ENCODE measurements around the gene AJAP1. TPM values are rescaled to one million over a fixed set of nuclear protein-coding genes. Genes with fewer than 3 reads are reported as not detected.

The AJAP1 gene
- polyA plus RNA-seq, 1 donor from 2014 or later = 7.9 TPM

DNA sequence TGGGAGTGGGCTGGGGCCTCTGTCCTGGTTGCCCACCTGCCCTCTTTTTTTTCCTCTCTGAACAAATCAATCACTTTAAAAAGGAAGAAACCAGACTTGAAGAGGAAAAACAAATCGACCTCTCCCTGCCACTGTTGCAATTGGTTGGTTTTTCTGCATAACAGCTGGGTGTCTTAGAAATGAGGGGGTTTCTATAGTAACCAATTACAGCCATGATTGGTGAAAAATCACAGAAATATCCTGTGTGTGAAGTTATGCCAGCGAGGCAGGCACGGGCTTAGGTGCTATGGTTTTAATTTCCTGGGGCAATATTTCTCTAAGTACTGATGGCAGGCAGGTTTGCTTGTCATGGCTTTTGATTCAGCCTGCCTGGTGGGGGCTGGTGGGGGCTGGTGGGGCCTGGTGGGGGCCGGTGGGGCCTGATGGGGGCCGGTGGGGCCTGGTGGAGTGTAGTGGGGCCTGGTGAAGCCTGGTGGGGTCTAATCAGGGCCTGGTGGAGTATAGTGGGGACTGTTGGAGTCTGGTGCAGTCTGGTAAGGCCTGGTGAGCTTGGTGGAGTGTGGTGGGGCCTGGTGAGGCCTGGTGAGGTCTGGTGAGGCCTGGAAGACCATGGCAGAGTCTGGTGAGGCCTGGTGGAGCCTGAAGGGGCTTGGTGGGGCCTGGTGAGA lies 54.6 kb downstream of the AJAP1 start (continued):
- TF ChIP-seq EP300 (conservative IDR thresholded peaks at IDR 0.05; ENCODE audit: poor library complexity, severe bottlenecking) (no peak), TAF1 (IDR thresholded peaks at IDR 0.05; ENCODE audit: low read depth) (no peak), RAD21 (conservative IDR thresholded peaks at IDR 0.05) (no peak), MXI1 (conservative IDR thresholded peaks at IDR 0.05; ENCODE audit: poor library complexity, severe bottlenecking) (no peak)

DNA sequence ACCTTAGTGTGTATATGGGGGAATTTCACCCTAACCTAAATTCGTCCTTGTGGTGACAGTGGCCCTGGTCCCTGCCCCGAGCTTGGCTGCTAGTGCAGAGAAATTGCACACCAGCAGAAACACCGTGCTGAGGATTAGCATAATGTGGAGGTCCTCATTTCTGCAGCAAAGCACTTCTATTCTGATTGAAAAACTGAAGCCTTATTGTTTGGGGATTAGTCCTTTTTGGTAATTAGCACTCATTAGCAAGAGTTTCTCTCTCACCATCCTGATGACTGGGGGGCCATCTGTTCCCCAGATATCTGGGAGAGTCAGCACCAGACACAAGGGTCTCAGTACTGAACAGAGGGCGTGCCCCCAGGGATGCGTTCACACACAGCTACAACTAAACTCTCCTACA lies 55.2 kb downstream of the AJAP1 start:
- no peaks in the 10 kb centered on the region for H3K9me2 ChIP-seq (ENCODE audit: insufficient read depth, low read length)
- H3K27me3 ChIP-seq (ENCODE audit: insufficient read depth, low read depth, low read length) = no peaks in the 10 kb centered on the region
- no peak overlapping the region for H2AFZ ChIP-seq (ENCODE audit: low read depth, low read length)
- TF ChIP-seq TAF1 (IDR thresholded peaks at IDR 0.05; ENCODE audit: low read depth) = no peak
- no peak for TF ChIP-seq EZH2 (IDR thresholded peaks at IDR 0.05; ENCODE audit: borderline replicate concordance, insufficient read depth, low read length, poor library complexity, severe bottlenecking)
- no peak for TF ChIP-seq POLR2AphosphoS5 (IDR thresholded peaks at IDR 0.05)
- no peak for TF ChIP-seq RAD21 (conservative IDR thresholded peaks at IDR 0.05)
- no peak for TF ChIP-seq EP300 (conservative IDR thresholded peaks at IDR 0.05; ENCODE audit: poor library complexity, severe bottlenecking)
- no peak for TF ChIP-seq MXI1 (conservative IDR thresholded peaks at IDR 0.05; ENCODE audit: poor library complexity, severe bottlenecking)
- TF ChIP-seq SMC3 (conservative IDR thresholded peaks at IDR 0.05; ENCODE audit: poor library complexity) = no peak
- H3K79me2 ChIP-seq (replicated peaks; ENCODE audit: insufficient read depth, low read length) = no peaks in the 10 kb centered on the region
- H4K20me1 ChIP-seq (ENCODE audit: insufficient read depth) = no peaks in the 10 kb centered on the region
- H3K9me3 ChIP-seq (ENCODE audit: low read length) = no peaks in the 10 kb centered on the region
- no peak overlapping the region for H3K4me3 ChIP-seq (ENCODE audit: low read length)
- no peaks in the 10 kb centered on the region for H3K36me3 ChIP-seq (ENCODE audit: insufficient read depth, low read length)
- H3F3A ChIP-seq (ENCODE audit: insufficient read depth, low read length, poor library complexity, severe bottlenecking) = no peaks in the 10 kb centered on the region
- peak overlapping the region; percentile 45 for H3K27ac ChIP-seq (ENCODE audit: low read length)
- peak overlapping the region; percentile 28 for H3K9ac ChIP-seq (ENCODE audit: low read length)
- no peak overlapping the region for H3K4me2 ChIP-seq (ENCODE audit: low read length)

DNA sequence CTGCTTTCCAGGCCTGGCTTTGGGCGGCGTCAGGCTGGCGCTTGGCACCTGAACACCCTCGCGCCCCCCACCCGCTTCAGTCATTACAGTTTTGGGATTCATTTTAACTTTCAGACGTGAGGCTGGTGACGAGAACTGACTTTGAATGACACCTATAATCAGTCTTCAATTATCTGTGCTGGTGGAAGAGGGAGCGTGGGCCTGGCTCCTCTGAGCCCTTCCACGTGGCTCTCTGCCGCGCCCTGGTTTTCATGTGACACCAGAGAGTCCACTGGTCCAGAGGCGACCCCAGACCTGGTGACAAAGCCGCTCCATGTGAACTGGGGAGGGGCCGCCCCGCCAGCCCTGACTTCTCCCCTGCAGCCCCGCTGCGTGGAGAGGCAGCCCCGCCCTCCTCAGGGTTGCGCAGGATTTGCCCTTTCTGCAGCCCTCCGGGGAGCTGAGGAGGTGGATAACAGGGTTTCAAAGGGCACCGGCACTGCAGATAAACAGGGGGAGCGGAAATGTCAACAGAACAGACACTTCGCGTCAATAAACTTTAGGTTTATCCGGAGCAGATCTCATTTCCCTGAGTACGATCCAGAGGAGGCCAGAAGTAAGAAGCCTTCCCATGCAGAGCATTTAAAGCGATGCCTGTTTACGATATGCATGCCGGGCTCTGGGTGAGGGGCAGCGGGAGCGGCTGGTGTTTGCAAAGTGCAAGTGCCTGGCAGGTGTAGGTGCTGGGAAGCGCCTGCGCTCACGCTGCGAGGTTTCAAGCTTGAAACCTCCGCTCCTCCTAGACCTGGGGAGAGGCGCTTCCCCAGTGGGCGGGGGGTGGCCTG lies 56.4 kb downstream of the AJAP1 start:
- H3K79me2 ChIP-seq (replicated peaks; ENCODE audit: insufficient read depth, low read length) = no peaks in the 10 kb centered on the region
- H3K4me2 ChIP-seq (ENCODE audit: low read length) = peak overlapping the region; percentile 18
- H3F3A ChIP-seq (ENCODE audit: insufficient read depth, low read length, poor library complexity, severe bottlenecking) = no peaks in the 10 kb centered on the region
- no peaks in the 10 kb centered on the region for H3K36me3 ChIP-seq (ENCODE audit: insufficient read depth, low read length)
- TF ChIP-seq POLR2AphosphoS5 (IDR thresholded peaks at IDR 0.05) = no peak
- TF ChIP-seq, protein P1, sequence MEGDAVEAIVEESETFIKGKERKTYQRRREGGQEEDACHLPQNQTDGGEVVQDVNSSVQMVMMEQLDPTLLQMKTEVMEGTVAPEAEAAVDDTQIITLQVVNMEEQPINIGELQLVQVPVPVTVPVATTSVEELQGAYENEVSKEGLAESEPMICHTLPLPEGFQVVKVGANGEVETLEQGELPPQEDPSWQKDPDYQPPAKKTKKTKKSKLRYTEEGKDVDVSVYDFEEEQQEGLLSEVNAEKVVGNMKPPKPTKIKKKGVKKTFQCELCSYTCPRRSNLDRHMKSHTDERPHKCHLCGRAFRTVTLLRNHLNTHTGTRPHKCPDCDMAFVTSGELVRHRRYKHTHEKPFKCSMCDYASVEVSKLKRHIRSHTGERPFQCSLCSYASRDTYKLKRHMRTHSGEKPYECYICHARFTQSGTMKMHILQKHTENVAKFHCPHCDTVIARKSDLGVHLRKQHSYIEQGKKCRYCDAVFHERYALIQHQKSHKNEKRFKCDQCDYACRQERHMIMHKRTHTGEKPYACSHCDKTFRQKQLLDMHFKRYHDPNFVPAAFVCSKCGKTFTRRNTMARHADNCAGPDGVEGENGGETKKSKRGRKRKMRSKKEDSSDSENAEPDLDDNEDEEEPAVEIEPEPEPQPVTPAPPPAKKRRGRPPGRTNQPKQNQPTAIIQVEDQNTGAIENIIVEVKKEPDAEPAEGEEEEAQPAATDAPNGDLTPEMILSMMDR (IDR thresholded peaks at IDR 0.05; ENCODE audit: poor library complexity, severe bottlenecking) = no peak
- TF ChIP-seq, protein P2, sequence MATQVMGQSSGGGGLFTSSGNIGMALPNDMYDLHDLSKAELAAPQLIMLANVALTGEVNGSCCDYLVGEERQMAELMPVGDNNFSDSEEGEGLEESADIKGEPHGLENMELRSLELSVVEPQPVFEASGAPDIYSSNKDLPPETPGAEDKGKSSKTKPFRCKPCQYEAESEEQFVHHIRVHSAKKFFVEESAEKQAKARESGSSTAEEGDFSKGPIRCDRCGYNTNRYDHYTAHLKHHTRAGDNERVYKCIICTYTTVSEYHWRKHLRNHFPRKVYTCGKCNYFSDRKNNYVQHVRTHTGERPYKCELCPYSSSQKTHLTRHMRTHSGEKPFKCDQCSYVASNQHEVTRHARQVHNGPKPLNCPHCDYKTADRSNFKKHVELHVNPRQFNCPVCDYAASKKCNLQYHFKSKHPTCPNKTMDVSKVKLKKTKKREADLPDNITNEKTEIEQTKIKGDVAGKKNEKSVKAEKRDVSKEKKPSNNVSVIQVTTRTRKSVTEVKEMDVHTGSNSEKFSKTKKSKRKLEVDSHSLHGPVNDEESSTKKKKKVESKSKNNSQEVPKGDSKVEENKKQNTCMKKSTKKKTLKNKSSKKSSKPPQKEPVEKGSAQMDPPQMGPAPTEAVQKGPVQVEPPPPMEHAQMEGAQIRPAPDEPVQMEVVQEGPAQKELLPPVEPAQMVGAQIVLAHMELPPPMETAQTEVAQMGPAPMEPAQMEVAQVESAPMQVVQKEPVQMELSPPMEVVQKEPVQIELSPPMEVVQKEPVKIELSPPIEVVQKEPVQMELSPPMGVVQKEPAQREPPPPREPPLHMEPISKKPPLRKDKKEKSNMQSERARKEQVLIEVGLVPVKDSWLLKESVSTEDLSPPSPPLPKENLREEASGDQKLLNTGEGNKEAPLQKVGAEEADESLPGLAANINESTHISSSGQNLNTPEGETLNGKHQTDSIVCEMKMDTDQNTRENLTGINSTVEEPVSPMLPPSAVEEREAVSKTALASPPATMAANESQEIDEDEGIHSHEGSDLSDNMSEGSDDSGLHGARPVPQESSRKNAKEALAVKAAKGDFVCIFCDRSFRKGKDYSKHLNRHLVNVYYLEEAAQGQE (IDR thresholded peaks at IDR 0.05; ENCODE audit: borderline replicate concordance) = no peak
- peak; percentile 50 for TF ChIP-seq EP300 (conservative IDR thresholded peaks at IDR 0.05; ENCODE audit: poor library complexity, severe bottlenecking)
- no peak for TF ChIP-seq SMC3 (conservative IDR thresholded peaks at IDR 0.05; ENCODE audit: poor library complexity)
- peak; percentile 18 for TF ChIP-seq MXI1 (conservative IDR thresholded peaks at IDR 0.05; ENCODE audit: poor library complexity, severe bottlenecking)
- no peak for TF ChIP-seq EZH2 (IDR thresholded peaks at IDR 0.05; ENCODE audit: borderline replicate concordance, insufficient read depth, low read length, poor library complexity, severe bottlenecking)
- TF ChIP-seq TAF1 (IDR thresholded peaks at IDR 0.05; ENCODE audit: low read depth) = no peak
- TF ChIP-seq RAD21 (conservative IDR thresholded peaks at IDR 0.05) = no peak
- no peaks in the 10 kb centered on the region for H3K9me3 ChIP-seq (ENCODE audit: low read length)
- H3K4me3 ChIP-seq (ENCODE audit: low read length) = peak overlapping the region; percentile 55
- no peaks in the 10 kb centered on the region for H3K27me3 ChIP-seq (ENCODE audit: insufficient read depth, low read depth, low read length)
- H2AFZ ChIP-seq (ENCODE audit: low read depth, low read length) = no peak overlapping the region
- H4K20me1 ChIP-seq (ENCODE audit: insufficient read depth) = no peaks in the 10 kb centered on the region
- H3K9me2 ChIP-seq (ENCODE audit: insufficient read depth, low read length) = no peaks in the 10 kb centered on the region
- no peak overlapping the region for H3K27ac ChIP-seq (ENCODE audit: low read length)
- H3K9ac ChIP-seq (ENCODE audit: low read length) = peak overlapping the region; percentile 50

Measured in neural cell (in vitro differentiated cells).